A673 (cell line): Measurements from ENCODE around the gene CAST. TPM values are rescaled to one million over a fixed set of nuclear protein-coding genes. Genes with fewer than 3 reads are reported as not detected.
A peak's percentile ranks its signal among the peaks of the same experiment; 100 is the strongest.

Experiments
- BruUV-seq: library from RNA; stranded (reverse); fragments of 400-500 nt; replicated peaks from 2 replicates; lab custom pipeline; 2021; lab: Mats Ljungman, UMichigan
- CTCF ChIA-PET: fragments of 300-600 bp; sonication (Branson Sonifier 250); formaldehyde crosslinking; loops from one replicate; lab custom pipeline; 2022; ENCODE audit warnings: antibody characterized with exemption; lab: Charles Lee
- POLR2A ChIA-PET: fragments of 300-600 bp; sonication (Branson Sonifier 250); formaldehyde crosslinking; loops from one replicate; lab custom pipeline; 2022; ENCODE audit warnings: antibody characterized with exemption; ENCODE audit not compliant: low non-redundant PET; lab: Charles Lee
- DNase-seq: peaks from one replicate; pipeline ENCODE4 v3.0.0-alpha.2; 2015; ENCODE audit warnings: low spot score
- H3K27ac ChIP-seq: fragments of 200-600 bp; sonication (generic); 2 replicates; pipeline ENCODE4 v1.5.1; 2016; ENCODE audit warnings: mixed run types, low read depth, mild to moderate bottlenecking, mixed read lengths, antibody characterized with exemption, low read length; ENCODE audit not compliant: poor library complexity, severe bottlenecking
- H3K27me3 ChIP-seq: fragments of 200-600 bp; sonication (generic); replicated peaks from 2 replicates; pipeline ENCODE4 v1.6.1; 2017; ENCODE audit warnings: mixed run types, low read depth, mild to moderate bottlenecking, mixed read lengths, antibody characterized with exemption, low read length; ENCODE audit not compliant: insufficient read depth, poor library complexity
- H3K36me3 ChIP-seq: fragments of 200-600 bp; sonication (generic); 2 replicates; pipeline ENCODE4 v1.6.1; 2016; ENCODE audit warnings: mixed run types, mild to moderate bottlenecking, mixed read lengths, antibody characterized with exemption, low read length; ENCODE audit not compliant: insufficient read depth, poor library complexity, severe bottlenecking
- H3K4me1 ChIP-seq: fragments of 200-600 bp; sonication (generic); 2 replicates; pipeline ENCODE4 v1.6.1; 2017; ENCODE audit warnings: mixed run types, mild to moderate bottlenecking, mixed read lengths, antibody characterized with exemption, low read length; ENCODE audit not compliant: insufficient read depth, poor library complexity, severe bottlenecking
- H3K4me3 ChIP-seq: fragments of 200-600 bp; sonication (generic); 2 replicates; pipeline ENCODE4 v1.5.1; 2016; ENCODE audit warnings: low read depth, mixed run types, mild to moderate bottlenecking, mixed read lengths, low read length; ENCODE audit not compliant: poor library complexity, severe bottlenecking
- H3K9me3 ChIP-seq: fragments of 200-600 bp; sonication (generic); 2 replicates; pipeline ENCODE4 v1.6.1; 2016; ENCODE audit warnings: mixed run types, low read depth, mild to moderate bottlenecking, mixed read lengths, antibody characterized with exemption, low read length; ENCODE audit not compliant: poor library complexity, severe bottlenecking
- EZH2 ChIP-seq: fragments of 200-600 bp; sonication (generic); IDR thresholded peaks from 2 replicates; pipeline ENCODE4 v1.6.1; 2017; ENCODE audit warnings: borderline replicate concordance, low read depth, mild to moderate bottlenecking, mixed read lengths, antibody characterized with exemption, low read length; ENCODE audit not compliant: poor library complexity, severe bottlenecking
- intact Hi-C: fragments of 100-400 bp; cut with micrococcal nuclease; formaldehyde crosslinking; loops from one replicate; pipeline ENCODE4 v1.10.0; 2022; ENCODE audit not compliant: unreplicated experiment
- total RNA-seq: library from RNA; stranded (reverse); gene quantifications from 2 replicates; pipeline ENCODE4 v1.2.3, GENCODE V29; 2021
- TF ChIP-seq, protein P1 (sequence below): fragments of 300-800, 200-600 bp; sonication (generic); conservative IDR thresholded peaks from 2 replicates; pipeline ENCODE4 v1.5.1; 2017; ENCODE audit warnings: low read depth, mild to moderate bottlenecking, antibody characterized with exemption, low read length, moderate library complexity, mixed read lengths

CAST gene
- total RNA-seq, 1 experiment from 2014 or later, result 66.8 TPM

DNA sequence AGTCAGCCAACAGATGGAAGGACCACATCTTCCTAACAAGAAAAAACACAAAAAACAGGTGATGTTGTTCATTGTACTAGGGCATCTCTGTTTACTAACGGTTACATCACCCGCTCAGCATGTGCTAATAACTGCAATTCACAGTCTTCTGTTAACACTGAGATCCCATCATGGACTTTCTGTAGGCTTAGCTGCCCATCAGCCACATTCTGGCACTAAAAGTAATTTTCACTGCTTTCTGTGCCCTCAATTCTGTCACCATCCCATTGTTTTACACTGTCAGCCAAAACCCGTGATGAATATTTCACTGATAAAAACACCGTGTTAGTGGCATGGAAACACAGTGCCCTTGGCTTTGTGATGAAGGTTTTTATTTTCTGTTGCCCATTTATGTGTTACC, 64.6 kb downstream of the CAST start:
- intact Hi-C loops, result loop anchor here (5.0 to 10.0 kb wide), 2 partner anchors 115 to 382 kb away; no protein-coding TSS in a partner anchor
- Histone ChIP-seq H3K27me3 (no peaks in the 10 kb centered on the region), H3K4me3 (no peak overlapping the region), H3K9me3 (no peaks in the 10 kb centered on the region), H3K27ac (peak overlapping the region; percentile 7), H3K4me1 (no peaks in the 10 kb centered on the region), H3K36me3 (no peaks in the 10 kb centered on the region)
- no peak for DNase-seq
- ChIA-PET CTCF (no interaction called here), POLR2A (no interaction called here)
- no TSS peak for BruUV-seq
- TF ChIP-seq, protein P1, sequence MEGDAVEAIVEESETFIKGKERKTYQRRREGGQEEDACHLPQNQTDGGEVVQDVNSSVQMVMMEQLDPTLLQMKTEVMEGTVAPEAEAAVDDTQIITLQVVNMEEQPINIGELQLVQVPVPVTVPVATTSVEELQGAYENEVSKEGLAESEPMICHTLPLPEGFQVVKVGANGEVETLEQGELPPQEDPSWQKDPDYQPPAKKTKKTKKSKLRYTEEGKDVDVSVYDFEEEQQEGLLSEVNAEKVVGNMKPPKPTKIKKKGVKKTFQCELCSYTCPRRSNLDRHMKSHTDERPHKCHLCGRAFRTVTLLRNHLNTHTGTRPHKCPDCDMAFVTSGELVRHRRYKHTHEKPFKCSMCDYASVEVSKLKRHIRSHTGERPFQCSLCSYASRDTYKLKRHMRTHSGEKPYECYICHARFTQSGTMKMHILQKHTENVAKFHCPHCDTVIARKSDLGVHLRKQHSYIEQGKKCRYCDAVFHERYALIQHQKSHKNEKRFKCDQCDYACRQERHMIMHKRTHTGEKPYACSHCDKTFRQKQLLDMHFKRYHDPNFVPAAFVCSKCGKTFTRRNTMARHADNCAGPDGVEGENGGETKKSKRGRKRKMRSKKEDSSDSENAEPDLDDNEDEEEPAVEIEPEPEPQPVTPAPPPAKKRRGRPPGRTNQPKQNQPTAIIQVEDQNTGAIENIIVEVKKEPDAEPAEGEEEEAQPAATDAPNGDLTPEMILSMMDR, result no peak
- TF ChIP-seq EZH2, result no peak

DNA sequence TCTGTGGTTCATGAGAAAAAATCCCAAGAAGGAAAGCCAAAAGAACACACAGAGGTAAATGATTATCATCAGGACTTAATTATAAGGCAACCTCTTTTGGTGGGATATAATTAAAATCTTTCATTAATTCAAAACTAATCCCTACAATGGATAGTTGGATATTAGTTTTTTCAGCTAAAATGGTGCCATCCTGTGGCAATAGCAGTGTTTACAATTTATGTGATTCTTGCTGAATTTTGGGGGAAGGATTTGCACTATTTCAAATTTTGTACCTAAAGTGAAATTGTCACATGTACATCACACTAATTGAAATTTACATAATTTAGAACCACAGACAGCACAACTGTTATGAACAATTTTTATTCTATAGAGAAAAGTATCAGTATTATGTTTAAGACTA, 67.0 kb downstream of the CAST start:
- intact Hi-C loops, result loop anchor here (5.0 to 10.0 kb wide), 2 partner anchors 117 to 384 kb away; no protein-coding TSS in a partner anchor
- no TSS peak for BruUV-seq
- POLR2A ChIA-PET, result no interaction called here
- Histone ChIP-seq H3K9me3 (no peaks in the 10 kb centered on the region), H3K36me3 (no peaks in the 10 kb centered on the region), H3K27ac (no peak overlapping the region), H3K4me1 (no peaks in the 10 kb centered on the region), H3K4me3 (no peak overlapping the region), H3K27me3 (no peaks in the 10 kb centered on the region)
- no peak for DNase-seq
- TF ChIP-seq EZH2, result no peak
- TF ChIP-seq, protein P1, result peak; percentile 59
- CTCF ChIA-PET, result interaction anchor here (1.2 kb wide), 1 partner anchor 115 kb away, joined by 8 read pairs; no protein-coding TSS in a partner anchor

DNA sequence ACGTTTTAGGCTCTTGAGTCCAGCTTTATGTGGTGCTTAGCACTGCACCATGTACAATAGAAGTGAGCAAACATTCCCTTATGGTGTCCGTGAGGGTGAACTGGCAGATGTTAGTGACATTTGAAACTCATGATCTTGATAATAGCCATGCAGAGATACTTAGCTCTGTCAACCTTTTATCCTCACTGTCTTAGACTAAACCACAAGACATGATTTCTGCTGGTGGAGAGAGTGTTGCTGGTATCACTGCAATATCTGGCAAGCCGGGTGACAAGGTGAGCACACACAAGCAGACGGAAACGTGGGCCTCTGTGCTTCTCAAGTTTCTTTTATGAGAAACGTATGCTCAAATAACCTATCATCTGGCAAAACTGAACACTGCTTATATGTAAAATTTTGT, 68.4 kb downstream of the CAST start:
- CTCF ChIA-PET, result no interaction called here
- H3K27ac ChIP-seq, result no peak overlapping the region
- TF ChIP-seq EZH2, result no peak
- TF ChIP-seq, protein P1, result no peak
- no TSS peak for BruUV-seq
- no peaks in the 10 kb centered on the region for H3K9me3 ChIP-seq
- no peaks in the 10 kb centered on the region for H3K4me1 ChIP-seq
- POLR2A ChIA-PET, result no interaction called here
- no peak for DNase-seq
- no peaks in the 10 kb centered on the region for H3K27me3 ChIP-seq
- H3K36me3 ChIP-seq, result no peaks in the 10 kb centered on the region
- intact Hi-C loops, result no loop called here
- no peak overlapping the region for H3K4me3 ChIP-seq
